Activated CD8-positive, alpha-beta memory T cell treated with anti-CD3 and anti-CD28 coated beads, Interleukin-2, amount 10 ng/mL, durations not matched to agents 7 days and 5 days (primary cell): ENCODE results near the gene APRT. TPM values are rescaled to one million over a fixed set of nuclear protein-coding genes. Genes with fewer than 3 reads are reported as not detected.
"Not testable (repeated sequence)": the region's sequence is repeated elsewhere in the genome, so short reads cannot be mapped to it uniquely, and the experiment has no call there.

Experiments used
- ATAC-seq: fragments of 150-1000 bp; cut with Tn5 transposase; one replicate; pipeline ENCODE4 v1.10.0; 2021; ENCODE audit warnings: moderate library complexity
- CTCF ChIA-PET: fragments of 350-600 bp; sonication (Branson Sonifier 250); formaldehyde crosslinking; loops from one replicate; lab custom pipeline; 2021; ENCODE audit warnings: antibody characterized with exemption; lab: Charles Lee
- DNase-seq: peaks from one replicate; pipeline ENCODE4 v3.0.0-alpha.2; 2020
- H3K27ac Mint-ChIP-seq: one replicate; pipeline ENCODE4 v1.8.0; 2021; ENCODE audit warnings: mild to moderate bottlenecking, mixed read lengths
- H3K27me3 Mint-ChIP-seq: one replicate; pipeline ENCODE4 v1.8.0; 2021; ENCODE audit warnings: mixed read lengths
- H3K36me3 Mint-ChIP-seq: one replicate; pipeline ENCODE4 v1.8.0; 2021; ENCODE audit warnings: mild to moderate bottlenecking, mixed read lengths
- H3K4me1 Mint-ChIP-seq: one replicate; pipeline ENCODE4 v1.8.0; 2021; ENCODE audit warnings: mixed read lengths
- H3K4me3 Mint-ChIP-seq: one replicate; pipeline ENCODE4 v1.8.0; 2021; ENCODE audit warnings: mild to moderate bottlenecking, moderate library complexity, mixed read lengths
- H3K9me3 Mint-ChIP-seq: one replicate; pipeline ENCODE4 v1.8.0; 2022; ENCODE audit warnings: low read depth, mixed read lengths
- total RNA-seq, 2 experiments: library from RNA; stranded (reverse); gene quantifications; one replicate each; pipeline ENCODE4 v1.2.3, GENCODE V29; 2021

The APRT gene
- total RNA-seq, 2 experiments from 2014 or later = 127 to 148 TPM

DNA sequence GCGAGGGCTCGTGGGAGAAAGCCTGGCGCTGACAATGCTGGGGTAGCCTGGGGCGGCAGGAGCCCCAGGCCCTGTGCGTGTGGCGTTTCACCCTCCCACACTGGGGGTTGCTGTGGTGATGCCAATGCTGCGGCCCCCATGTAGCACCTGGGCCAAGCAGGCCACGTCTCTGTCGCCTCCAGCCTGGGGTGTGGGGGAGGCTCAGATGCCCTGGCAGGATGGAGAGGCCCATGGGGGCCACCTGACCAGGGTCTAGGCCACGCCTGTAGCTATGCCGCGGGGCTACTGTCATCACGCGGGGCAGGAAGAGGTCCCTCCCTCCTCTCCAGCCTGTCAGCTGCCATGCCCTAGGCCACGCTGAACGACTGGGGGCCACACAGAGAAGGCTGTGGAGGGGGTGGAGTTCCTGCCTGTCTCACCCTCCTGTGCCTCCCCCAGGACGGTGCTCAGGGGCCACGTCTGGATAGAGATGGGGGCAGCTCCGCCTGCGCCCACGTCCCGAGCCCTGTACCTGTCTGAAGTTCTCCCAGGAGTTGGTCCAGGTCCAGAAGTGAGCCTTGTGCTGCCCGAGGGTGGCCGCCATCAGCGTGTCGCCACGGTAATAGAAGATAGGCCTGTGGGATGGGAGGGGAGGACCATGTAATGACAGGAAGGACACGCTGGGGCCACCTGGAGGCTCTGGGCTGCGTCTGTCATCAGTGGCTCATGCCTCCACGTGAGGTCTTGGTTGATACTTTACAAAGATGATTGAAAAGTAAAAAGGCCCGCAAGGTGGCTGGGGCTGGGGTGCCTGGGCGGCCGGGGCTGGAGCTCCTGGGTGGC, 12.7 kb upstream of the APRT start:
- Mint-ChIP-seq H3K4me1 (no peaks in the 10 kb centered on the region), H3K27me3 (no peaks in the 10 kb centered on the region), H3K36me3 (no peaks in the 10 kb centered on the region), H3K4me3 (no peak overlapping the region), H3K9me3 (no peaks in the 10 kb centered on the region), H3K27ac (no peak overlapping the region)
- DNase-seq = no peak
- ATAC-seq = no peak
- CTCF ChIA-PET = no interaction called here

DNA sequence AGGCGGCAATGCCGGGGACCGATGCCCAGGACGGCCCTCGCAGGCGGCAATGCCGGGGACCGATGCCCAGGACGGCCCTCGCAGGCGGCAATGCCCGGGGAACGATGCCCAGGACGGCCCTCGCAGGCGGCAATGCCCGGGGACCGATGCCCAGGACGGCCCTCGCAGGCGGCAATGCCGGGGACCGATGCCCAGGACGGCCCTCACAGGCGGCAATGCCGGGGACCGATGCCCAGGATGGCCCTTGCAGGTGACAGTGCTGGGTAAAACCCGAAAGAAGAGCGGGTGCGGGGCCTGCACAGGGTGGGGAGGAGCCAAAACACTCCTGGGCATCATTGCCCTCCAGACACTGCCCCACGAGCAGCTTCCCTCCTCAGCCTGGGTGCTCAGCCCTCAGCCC, 11.9 kb upstream of the APRT start:
- H3K27ac Mint-ChIP-seq, DNase-seq, ATAC-seq, H3K9me3 Mint-ChIP-seq, H3K27me3 Mint-ChIP-seq, H3K36me3 Mint-ChIP-seq, H3K4me1 Mint-ChIP-seq, CTCF ChIA-PET, H3K4me3 Mint-ChIP-seq: not testable (repeated sequence)

DNA sequence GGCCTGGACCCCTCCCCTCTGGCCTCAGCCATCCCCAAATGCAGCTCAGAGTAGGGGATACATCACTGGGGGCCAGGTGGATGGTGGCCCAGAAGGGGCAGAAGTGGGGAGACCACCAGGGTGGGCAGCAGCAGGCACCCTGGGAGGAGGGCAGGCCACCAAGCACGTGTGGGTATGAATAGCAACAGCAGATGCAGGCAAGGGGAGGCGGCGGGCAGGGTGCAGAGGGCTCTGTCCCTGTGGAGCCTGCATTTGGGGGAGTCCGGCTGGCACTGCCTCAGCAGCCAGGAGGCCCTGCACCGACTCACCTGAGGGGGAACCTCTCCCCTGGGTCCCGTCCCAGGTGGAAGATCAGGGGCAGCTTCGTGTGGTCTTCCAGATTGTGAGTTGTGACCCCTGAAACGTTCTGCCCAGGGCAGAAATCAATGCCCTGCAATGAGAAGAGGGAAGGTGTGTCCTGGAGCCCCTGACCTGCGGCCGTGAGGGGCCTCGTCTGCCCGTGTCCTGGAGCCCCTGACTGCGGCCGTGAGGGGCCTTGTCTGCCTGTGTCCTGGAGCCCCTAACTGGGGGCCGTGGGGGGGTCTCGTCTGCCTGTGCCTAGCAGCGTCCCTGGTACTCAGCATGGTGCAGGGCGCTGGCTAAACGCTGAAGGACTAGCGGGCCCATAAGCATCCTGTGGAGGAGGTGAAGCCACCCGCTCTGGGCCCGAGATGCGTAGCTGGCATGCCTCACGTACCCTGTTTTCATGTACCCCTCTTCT, 10.7 kb upstream of the APRT start:
- ATAC-seq = no peak
- CTCF ChIA-PET = no interaction called here
- Mint-ChIP-seq H3K4me1 (no peaks in the 10 kb centered on the region), H3K27ac (no peak overlapping the region), H3K27me3 (no peaks in the 10 kb centered on the region), H3K4me3 (no peak overlapping the region), H3K9me3 (no peaks in the 10 kb centered on the region), H3K36me3 (no peaks in the 10 kb centered on the region)
- no peak for DNase-seq

DNA sequence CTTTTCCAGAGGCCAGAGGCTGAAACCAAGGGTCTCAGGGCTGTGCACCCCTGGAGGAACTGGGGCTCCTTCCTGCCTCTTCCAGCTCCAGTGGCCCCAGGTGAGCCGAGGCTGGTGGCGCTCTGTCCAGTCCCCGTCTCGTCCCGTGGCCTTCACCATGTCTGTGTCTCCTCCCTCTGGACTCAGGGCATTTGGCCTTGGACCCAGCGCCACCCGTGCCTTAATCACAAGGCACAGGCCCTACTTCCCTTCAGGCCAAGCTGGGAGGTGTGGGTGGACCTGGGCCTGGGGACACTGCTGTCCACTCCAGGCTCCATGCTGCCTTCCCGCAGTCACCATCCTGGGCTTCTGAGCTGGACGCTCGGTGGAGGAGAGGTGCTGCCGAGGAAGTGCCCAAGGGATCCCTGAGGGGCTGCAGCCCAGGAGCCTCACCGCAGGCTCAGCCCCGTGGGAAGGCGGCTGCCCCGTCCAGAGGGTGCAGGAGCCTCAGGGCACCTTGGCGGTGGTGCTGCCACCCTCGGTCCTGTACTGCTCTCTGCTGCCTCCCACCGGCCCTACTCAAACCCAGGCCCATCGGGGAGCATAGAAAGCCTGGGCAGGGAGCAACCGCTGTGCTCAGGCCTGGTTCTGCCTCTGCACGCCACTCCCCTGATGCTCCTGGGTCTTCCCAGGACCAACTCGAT, 9.6 kb upstream of the APRT start:
- H3K9me3 Mint-ChIP-seq = no peaks in the 10 kb centered on the region
- H3K27ac Mint-ChIP-seq = no peak overlapping the region
- H3K36me3 Mint-ChIP-seq = no peaks in the 10 kb centered on the region
- no peak for DNase-seq
- ATAC-seq = no peak
- CTCF ChIA-PET = interaction anchor here (1.8 kb wide), 1 partner anchor 36 kb away, joined by 5 read pairs; the partner anchor contains the start of genes GALNS and TRAPPC2L
- no peaks in the 10 kb centered on the region for H3K4me1 Mint-ChIP-seq
- H3K27me3 Mint-ChIP-seq = no peaks in the 10 kb centered on the region
- no peak overlapping the region for H3K4me3 Mint-ChIP-seq

DNA sequence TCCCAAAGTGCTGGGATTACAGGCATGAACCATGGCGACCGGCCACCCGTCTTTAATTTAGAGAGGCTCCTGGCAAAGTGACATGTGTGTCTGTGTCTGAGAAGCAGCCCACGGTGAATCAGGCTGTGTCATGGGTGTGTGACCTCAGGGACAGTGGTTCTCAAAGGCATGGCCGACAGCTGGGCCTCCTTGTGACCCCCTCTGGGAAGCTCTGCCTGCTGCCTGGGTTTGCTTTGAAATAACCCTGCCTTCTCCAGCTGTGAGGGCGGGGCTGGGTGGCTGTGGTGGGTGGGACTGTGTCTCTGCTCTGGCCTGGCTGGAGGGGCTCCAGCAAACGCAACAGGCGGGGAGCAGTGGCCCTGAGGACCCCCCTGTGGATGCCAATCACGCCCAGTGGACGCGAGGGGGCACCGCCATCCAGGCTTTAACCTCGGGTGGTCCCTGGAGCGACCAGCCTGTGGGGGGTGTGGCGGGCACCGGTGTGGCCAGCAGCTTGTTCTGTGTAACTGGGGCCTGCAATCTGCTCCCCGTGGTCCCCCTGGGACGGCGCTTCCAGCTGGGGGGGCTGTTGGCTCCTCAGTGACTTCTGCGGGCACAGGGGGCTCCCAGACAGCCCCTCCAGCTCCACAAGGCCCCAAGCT, 8.8 kb upstream of the APRT start:
- H3K4me1 Mint-ChIP-seq = no peaks in the 10 kb centered on the region
- CTCF ChIA-PET = interaction anchor here (1.1 to 1.8 kb wide), 2 partner anchors 37 to 346 kb away, joined by 5 read pairs; partner anchors contain the start of genes GALNS and TRAPPC2L
- no peaks in the 10 kb centered on the region for H3K9me3 Mint-ChIP-seq
- ATAC-seq = no peak
- H3K27ac Mint-ChIP-seq = no peak overlapping the region
- H3K4me3 Mint-ChIP-seq = no peak overlapping the region
- DNase-seq = no peak
- no peaks in the 10 kb centered on the region for H3K36me3 Mint-ChIP-seq
- no peaks in the 10 kb centered on the region for H3K27me3 Mint-ChIP-seq

DNA sequence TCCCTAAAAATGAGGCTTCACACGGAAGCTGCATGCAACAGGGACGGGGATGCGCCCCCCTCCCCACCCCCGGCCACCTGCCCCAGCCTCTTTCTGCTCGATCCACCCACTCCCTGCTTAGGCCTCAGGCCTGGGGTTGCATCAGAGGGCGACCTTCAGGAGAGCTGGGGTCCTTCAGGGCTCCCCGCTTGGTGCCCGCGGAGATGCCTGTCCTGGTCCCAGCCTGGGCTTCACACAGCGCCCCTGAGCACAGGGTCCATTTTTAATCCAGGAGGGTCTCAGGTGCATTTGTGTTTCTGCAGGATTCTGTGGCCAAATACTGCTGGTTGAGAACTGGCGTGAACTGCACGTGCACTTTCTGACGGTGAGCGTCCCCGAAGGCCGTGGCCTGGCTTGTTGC, 7.4 kb upstream of the APRT start:
- ATAC-seq = no peak
- Mint-ChIP-seq H3K27ac (no peak overlapping the region), H3K4me3 (no peak overlapping the region)

DNA sequence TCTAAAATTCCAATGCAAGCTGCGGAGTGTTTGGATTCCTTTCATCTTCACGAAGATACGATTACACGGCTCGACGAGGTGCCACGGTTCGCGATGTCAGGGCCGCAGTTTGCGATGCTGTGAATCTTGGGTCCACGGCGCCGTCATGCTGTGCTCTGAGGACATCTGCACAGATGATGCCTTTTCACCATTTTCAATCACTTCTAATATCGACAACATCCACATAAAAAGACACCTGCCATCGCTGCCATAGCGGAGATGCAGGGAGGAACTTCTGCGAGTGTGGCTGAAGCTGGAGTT, 6.8 kb upstream of the APRT start:
- H3K27me3 Mint-ChIP-seq = no peaks in the 10 kb centered on the region
- H3K9me3 Mint-ChIP-seq = no peaks in the 10 kb centered on the region
- no peaks in the 10 kb centered on the region for H3K36me3 Mint-ChIP-seq
- H3K4me3 Mint-ChIP-seq = no peak overlapping the region
- no peak for DNase-seq
- no peak for ATAC-seq
- H3K4me1 Mint-ChIP-seq = peaks cover 4% of the 10 kb centered on the region
- CTCF ChIA-PET = interaction anchor here (0.8 to 1.6 kb wide), 3 partner anchors 9 to 81 kb away, joined by 3 to 4 read pairs (median 3); partner anchors contain the start of genes GALNS and TRAPPC2L
- H3K27ac Mint-ChIP-seq = no peak overlapping the region

More for the DNA sequence above, 7.4 kb upstream of the APRT start:
- CTCF ChIA-PET = interaction anchor here (0.7 to 1.6 kb wide), 4 partner anchors 9 to 82 kb away, joined by 3 to 4 read pairs (median 3); partner anchors contain the start of genes GALNS and TRAPPC2L
- Mint-ChIP-seq H3K36me3 (no peaks in the 10 kb centered on the region), H3K27me3 (no peaks in the 10 kb centered on the region), H3K9me3 (no peaks in the 10 kb centered on the region), H3K4me1 (no peaks in the 10 kb centered on the region)
- no peak for DNase-seq

DNA sequence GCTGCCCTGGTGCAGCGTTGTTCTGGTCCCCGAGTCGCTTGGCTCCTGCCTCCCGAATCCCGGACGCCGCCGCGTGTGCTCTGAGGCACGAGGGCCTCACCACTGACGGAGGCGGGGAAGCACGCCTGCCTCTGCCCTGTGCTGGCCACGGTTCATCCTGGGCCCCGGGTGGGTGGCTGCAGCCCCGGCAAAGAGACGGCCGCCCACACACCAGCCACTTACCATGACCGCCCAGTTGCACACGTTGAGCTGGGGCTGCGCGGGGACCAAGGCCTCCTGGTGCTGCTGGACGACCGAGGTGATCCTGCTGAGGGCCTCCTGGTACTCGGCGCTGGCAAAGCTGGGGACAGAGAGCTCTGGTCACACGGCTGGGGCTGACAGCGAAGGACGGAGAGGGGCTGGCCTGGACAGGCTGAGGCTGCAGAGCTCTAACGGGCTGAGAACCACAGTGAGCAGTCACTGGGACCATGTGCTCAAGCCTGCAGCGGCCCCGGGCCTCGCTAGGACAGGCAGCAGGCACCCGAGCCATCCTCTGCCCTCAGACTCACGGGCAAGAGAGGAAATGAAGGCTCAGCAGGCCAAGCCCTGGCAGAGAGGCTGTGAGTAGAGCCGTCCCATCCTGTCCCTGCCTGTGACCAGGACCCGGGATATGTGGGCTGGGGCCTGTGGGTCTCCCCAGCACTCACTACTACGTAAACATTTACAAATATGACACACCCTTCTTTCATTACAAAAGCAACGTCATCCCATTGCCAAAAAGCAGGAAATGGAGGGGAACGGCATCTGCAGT, 6.3 kb upstream of the APRT start:
- H3K27ac Mint-ChIP-seq = no peak overlapping the region
- CTCF ChIA-PET = interaction anchor here (0.8 to 1.8 kb wide), 3 partner anchors 39 to 81 kb away, joined by 3 to 7 read pairs (median 4); partner anchors contain the start of genes GALNS and TRAPPC2L
- H3K9me3 Mint-ChIP-seq = no peaks in the 10 kb centered on the region

DNA sequence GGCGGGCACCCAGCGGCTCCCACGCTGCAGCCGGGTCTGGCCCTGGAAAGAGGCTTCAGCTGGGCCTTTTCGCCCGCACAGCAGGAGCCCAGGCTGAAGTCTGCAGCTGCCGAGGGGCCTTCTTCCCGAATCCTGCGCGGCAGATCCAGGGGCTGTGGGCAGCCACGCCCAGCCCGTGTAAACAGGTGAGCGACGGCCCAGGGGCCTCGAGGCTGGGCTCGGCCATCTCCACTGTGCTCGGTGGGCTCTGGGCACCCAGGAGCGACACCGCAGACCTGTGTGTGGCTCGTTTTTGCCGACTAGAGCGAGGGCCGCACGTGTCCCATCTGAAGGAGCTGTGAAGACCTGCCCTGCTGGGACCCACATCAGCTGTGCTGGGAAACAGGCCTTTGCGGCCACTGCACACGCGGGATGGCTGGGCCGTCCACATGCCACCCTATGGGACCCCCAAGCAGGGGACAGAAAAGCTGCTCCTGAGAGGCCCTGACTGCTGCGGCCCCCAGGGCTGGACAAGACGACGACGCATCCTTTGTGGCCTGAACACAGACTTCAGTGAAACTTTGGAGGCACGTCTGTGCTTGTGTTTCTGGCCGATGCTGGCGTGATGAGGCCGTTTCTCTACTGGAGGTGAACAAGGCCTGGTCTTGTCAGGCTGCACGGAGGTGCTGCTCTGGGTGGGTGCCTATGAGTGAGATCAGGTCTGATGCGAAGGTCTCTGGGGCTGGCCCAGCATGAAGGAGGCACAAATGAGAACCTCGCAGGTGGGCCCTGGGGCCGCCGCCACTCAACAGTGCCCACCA, 5.2 kb upstream of the APRT start:
- H3K4me3 Mint-ChIP-seq = no peak overlapping the region
- CTCF ChIA-PET = interaction anchor here (0.6 to 1.8 kb wide), 3 partner anchors 41 to 171 kb away, joined by 3 to 7 read pairs (median 3); no protein-coding TSS in a partner anchor
- no peak for DNase-seq

More for the DNA sequence above, 6.3 kb upstream of the APRT start:
- H3K4me3 Mint-ChIP-seq = no peak overlapping the region
- H3K36me3 Mint-ChIP-seq = no peaks in the 10 kb centered on the region
- DNase-seq (no peak), ATAC-seq (no peak)
- H3K4me1 Mint-ChIP-seq = peaks cover 4% of the 10 kb centered on the region
- no peaks in the 10 kb centered on the region for H3K27me3 Mint-ChIP-seq

DNA sequence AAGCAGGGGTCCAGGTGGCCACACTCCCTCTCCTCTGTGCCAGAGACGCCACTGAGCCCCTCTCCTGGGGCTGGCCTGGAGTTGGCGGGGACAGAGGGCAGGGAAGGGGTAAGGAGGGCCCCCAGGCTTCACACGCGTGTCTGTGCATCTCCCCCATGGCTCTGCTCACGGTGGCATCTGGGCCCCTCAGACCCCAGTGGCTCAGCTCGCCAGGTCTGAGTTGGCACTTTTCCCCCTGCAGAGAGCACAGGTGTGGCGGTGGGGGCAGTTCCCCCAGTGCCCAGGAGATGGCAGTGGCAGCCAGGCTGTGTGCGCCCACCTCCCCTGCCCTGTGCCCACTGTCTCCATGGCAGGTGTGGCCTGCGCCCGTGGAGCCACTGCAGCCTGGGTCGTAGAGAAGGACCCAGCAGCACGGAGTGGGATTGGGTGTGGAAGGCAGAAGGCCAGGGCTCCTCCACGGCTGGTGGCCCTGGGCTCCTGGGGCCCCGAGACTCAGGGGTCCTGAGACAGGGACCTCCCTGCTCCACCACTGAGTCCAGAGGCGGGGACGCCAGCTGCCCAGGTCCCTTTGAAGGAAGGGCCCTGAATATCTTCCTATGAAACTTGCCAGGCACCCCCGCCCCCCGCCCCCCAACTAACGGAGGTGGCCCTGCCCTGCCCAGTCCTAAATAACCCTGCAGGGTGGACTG, 4.3 kb upstream of the APRT start:
- Mint-ChIP-seq H3K4me3 (no peak overlapping the region), H3K27me3 (no peaks in the 10 kb centered on the region), H3K9me3 (no peaks in the 10 kb centered on the region), H3K4me1 (peaks cover 7% of the 10 kb centered on the region), H3K27ac (no peak overlapping the region), H3K36me3 (no peaks in the 10 kb centered on the region)
- CTCF ChIA-PET = interaction anchor here (0.6 to 6.6 kb wide), 5 partner anchors 42 to 1092 kb away, joined by 3 to 66 read pairs (median 3); partner anchors contain the start of genes GALNS, TRAPPC2L and ZNF778
- DNase-seq (peak; percentile 62), ATAC-seq (no peak)

More for the DNA sequence above, 5.2 kb upstream of the APRT start:
- Mint-ChIP-seq H3K27ac (no peak overlapping the region), H3K4me1 (peaks cover 7% of the 10 kb centered on the region), H3K27me3 (no peaks in the 10 kb centered on the region), H3K9me3 (no peaks in the 10 kb centered on the region), H3K36me3 (no peaks in the 10 kb centered on the region)
- no peak for ATAC-seq

DNA sequence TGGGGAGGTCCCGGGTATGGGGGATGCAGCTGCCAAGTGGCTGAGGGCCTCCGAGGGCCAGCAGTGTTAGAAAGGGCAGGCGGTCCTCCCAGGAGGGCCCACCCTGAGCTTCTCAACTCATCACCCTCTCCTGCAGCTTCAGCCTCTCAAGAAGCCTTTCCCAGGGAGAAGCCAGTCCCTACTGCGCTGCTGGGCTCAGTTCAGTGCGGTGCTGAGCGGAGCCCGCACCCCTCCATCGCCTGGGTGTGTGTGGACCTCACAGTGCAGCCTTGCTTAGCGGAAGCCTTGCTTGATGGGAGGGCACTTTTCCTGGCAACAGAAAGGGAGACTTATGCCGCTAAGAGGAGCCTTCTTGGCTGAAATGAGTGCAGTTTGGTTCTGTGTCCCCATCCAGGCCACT, 3.5 kb upstream of the APRT start:
- DNase-seq = no peak
- peaks cover 10% of the 10 kb centered on the region for H3K4me1 Mint-ChIP-seq
- no peak for ATAC-seq
- no peaks in the 10 kb centered on the region for H3K27me3 Mint-ChIP-seq
- CTCF ChIA-PET = interaction anchor here (0.6 to 6.6 kb wide), 7 partner anchors 34 to 1093 kb away, joined by 3 to 66 read pairs (median 3); partner anchors contain the start of genes GALNS, TRAPPC2L and ZNF778
- no peaks in the 10 kb centered on the region for H3K36me3 Mint-ChIP-seq
- no peaks in the 10 kb centered on the region for H3K9me3 Mint-ChIP-seq
- no peak overlapping the region for H3K27ac Mint-ChIP-seq
- H3K4me3 Mint-ChIP-seq = no peak overlapping the region
